ENCODE measurements around the gene LRP1B.

Gene LRP1B

GRCh38 chr2:142131010-142131669 lies at the start of gene LRP1B:
Gene LRP1B (minus strand): TSS chr2:142131016. CDS start chr2:142130729, 287 bp downstream.
- DNase-seq: peak in 48 of 56 donors; percentile 1 to 86 (median 60)

GRCh38 chr2:142179686-142180085 lies 48.9 kb upstream of the LRP1B start:
- DNase-seq: no peak

- no peak for DNase-seq
Observed at GRCh38 chr2:142178604-142179003, 47.8 kb upstream of the LRP1B start.

- DNase-seq: no peak
Observed at GRCh38 chr2:142176941-142177340, 46.1 kb upstream of the LRP1B start.

- no peak for DNase-seq
Observed at GRCh38 chr2:142175813-142176338, 45.1 kb upstream of the LRP1B start.

GRCh38 chr2:142174176-142174575 lies 43.4 kb upstream of the LRP1B start:
- DNase-seq: no peak

GRCh38 chr2:142170847-142171246 lies 40.0 kb upstream of the LRP1B start:
- no peak for DNase-seq

- DNase-seq: peak in 1 of 56 donors; percentile 1
Observed at GRCh38 chr2:142165790-142166189, 35.0 kb upstream of the LRP1B start.

- DNase-seq: no peak
Observed at GRCh38 chr2:142153601-142154000, 22.8 kb upstream of the LRP1B start.

- DNase-seq: no peak
Observed at GRCh38 chr2:142150453-142150852, 19.6 kb upstream of the LRP1B start.

GRCh38 chr2:142144547-142144946 lies 13.7 kb upstream of the LRP1B start:
- no peak for DNase-seq

GRCh38 chr2:142142595-142142994 lies 11.8 kb upstream of the LRP1B start:
- DNase-seq: no peak

- DNase-seq: no peak
Observed at GRCh38 chr2:142140434-142140845, 9.6 kb upstream of the LRP1B start.

GRCh38 chr2:142139384-142139783 lies 8.6 kb upstream of the LRP1B start:
- no peak for DNase-seq

GRCh38 chr2:142136571-142136970 lies 5.8 kb upstream of the LRP1B start:
- DNase-seq: no peak

- peak in 1 of 56 donors; percentile 14 for DNase-seq
Observed at GRCh38 chr2:142134911-142135310, 4.1 kb upstream of the LRP1B start.

- peak in 52 of 56 donors; percentile 22 to 82 (median 70) for DNase-seq
Observed at GRCh38 chr2:142130111-142131009, 456 bp downstream of the LRP1B start.

GRCh38 chr2:142128105-142128504 lies 2.7 kb downstream of the LRP1B start:
- no peak for DNase-seq

GRCh38 chr2:142127248-142127647 lies 3.6 kb downstream of the LRP1B start:
- no peak for DNase-seq

GRCh38 chr2:142124706-142125105 lies 6.1 kb downstream of the LRP1B start:
- DNase-seq: no peak

- no peak for DNase-seq
Observed at GRCh38 chr2:142119347-142119746, 11.5 kb downstream of the LRP1B start.

- peak in 3 of 56 donors; percentile 2 to 27 (median 10) for DNase-seq
Observed at GRCh38 chr2:142112757-142113221, 18.0 kb downstream of the LRP1B start.

Measured in nucleus accumbens (tissue), 56 donors.